ENCODE results near the gene EML4. TPM values are rescaled to one million over a fixed set of nuclear protein-coding genes. Genes with fewer than 3 reads are reported as not detected.
A peak's percentile ranks its signal among the peaks of the same experiment; 100 is the strongest.

Gene EML4
- total and polyA plus RNA-seq, 2 of the 13 experiments (the other 11 are each of a cell fraction or from before 2014, with no cell fraction given), result 243 to 476 TPM

- TF ChIP-seq ZMYM4 (CRISPR knock-in tag; IDR thresholded peaks at IDR 0.05) (peak; percentile 69; the same call in 1 of the 2 replicates), DZIP1 (CRISPR knock-in tag; IDR thresholded peaks at IDR 0.05) (peak; percentile 61; the same call in 1 of the 2 replicates), ISX (CRISPR knock-in tag; conservative IDR thresholded peaks at IDR 0.05) (peak; percentile 72; the same call in 1 of the 2 replicates), ZNF784 (CRISPR knock-in tag; IDR thresholded peaks at IDR 0.05; ENCODE audit: borderline replicate concordance) (peak; percentile 95), ZIK1 (CRISPR knock-in tag; IDR thresholded peaks at IDR 0.05; ENCODE audit: borderline replicate concordance, low read depth) (no peak), BORCS8-MEF2B (CRISPR knock-in tag; IDR thresholded peaks at IDR 0.05) (peak; percentile 17), NFYC (CRISPR knock-in tag; IDR thresholded peaks at IDR 0.05) (peak; percentile 57; the same call in 1 of the 2 replicates), SP4 (CRISPR knock-in tag; IDR thresholded peaks at IDR 0.05) (peak; percentile 93), MIER3 (CRISPR knock-in tag; IDR thresholded peaks at IDR 0.05; ENCODE audit: borderline replicate concordance) (peak; percentile 56; the same call in 1 of the 2 replicates), STAT5B (CRISPR knock-in tag; IDR thresholded peaks at IDR 0.05) (0 out of 2 replicates have a peak, but pooled peaks have one; percentile 63), POGK (CRISPR knock-in tag; conservative IDR thresholded peaks at IDR 0.05) (peak; percentile 66; the same call in 1 of the 2 replicates), LRRFIP1 (CRISPR knock-in tag; conservative IDR thresholded peaks at IDR 0.05) (no peak), ZBTB2 (CRISPR knock-in tag; IDR thresholded peaks at IDR 0.05; ENCODE audit: low read depth) (peak; percentile 72; the same call in 1 of the 2 replicates), NCOA2 (CRISPR knock-in tag; IDR thresholded peaks at IDR 0.05) (no peak; the same call in none of the 2 replicates), CSRNP1 (CRISPR knock-in tag; IDR thresholded peaks at IDR 0.05) (peak; percentile 33; the same call in 1 of the 2 replicates)
These were observed at the start of gene EML4 (continued) for GRCh38 chr2:42169100-42169873.

All from HepG2 (cell line).